Body of pancreas (tissue), 4 donors: ENCODE results near the gene CHD6. TPM values are rescaled to one million over a fixed set of nuclear protein-coding genes. Genes with fewer than 3 reads are reported as not detected.

ENCODE experiments used
- ATAC-seq: fragments of 150-250 bp; one replicate; pipeline ENCODE4 v1.9.1; 2016
- DNase-seq, 4 donors: peaks; one replicate each; pipeline ENCODE4 v3.0.0-alpha.2; 2019
- H3K27ac ChIP-seq, 4 donors: fragments of 200-600 bp; sonication (generic); 1 replicate in 3 of 4; 2 replicates in 1 of 4; pipeline versions ENCODE4 v1.5.1 to v1.6.1; 2016 to 2019; ENCODE audit warnings: mild to moderate bottlenecking in 1 of 4, mixed read lengths in 1 of 4, moderate library complexity in 1 of 4
- H3K27me3 ChIP-seq, 2 donors: fragments of 200-600 bp; sonication (generic); one replicate each; pipeline ENCODE4 v1.6.0; 2016; ENCODE audit warnings: mild to moderate bottlenecking in 1 of 2
- H3K36me3 ChIP-seq, 2 donors: fragments of 200-600 bp; sonication (generic); replicated peaks in 1 of 2; 2 replicates each; pipeline ENCODE4 v1.5.1; 2016; ENCODE audit warnings: low read depth in 2 of 2; ENCODE audit not compliant: insufficient read depth in 1 of 2
- H3K4me1 ChIP-seq: fragments of 200-600 bp; sonication (generic); one replicate; pipeline ENCODE4 v1.6.0; 2016
- H3K4me3 ChIP-seq, 2 donors: fragments of 200-600 bp; sonication (generic); 1 replicate in 1 of 2; 2 replicates in 1 of 2; pipeline ENCODE4 v1.5.1; 2016 to 2019
- H3K9me3 ChIP-seq, 3 donors: fragments of 200-600 bp; sonication (generic); 1 replicate in 2 of 3; 2 replicates in 1 of 3; pipeline ENCODE4 v1.5.1; 2016
- POLR2A ChIP-seq, 3 donors: fragments of 450-650 bp; IDR thresholded peaks; one replicate each; pipeline ENCODE4 v1.6.1; 2016; ENCODE audit warnings: antibody characterized with exemption in 3 of 3, mild to moderate bottlenecking in 2 of 3
- WGBS, 2 donors: methylation state at CpG; one replicate each; pipeline ENCODE4 v1.1.5; 2017; 5-methylcytosine and 5-hydroxymethylcytosine counted together
- intact Hi-C: fragments of 100-400 bp; cut with DNase I; formaldehyde crosslinking; loops from one replicate; pipeline ENCODE4 v1.15.1; 2023
- total RNA-seq, 2 donors: library from RNA; depleted of rRNA; stranded (reverse); fragments of >200 nt; gene quantifications; one replicate each; pipeline ENCODE4 v1.1.0, GENCODE V29; 2016
- TF ChIP-seq, protein P1 (sequence below), 7 experiments: fragments of 450-650 bp in 4 of 7; fragments of 200-600 bp in 3 of 7; sonication (generic) in 3 of 7; IDR thresholded peaks; one replicate each; pipeline ENCODE4 v1.5.1; 2016 to 2019; ENCODE audit warnings: antibody characterized with exemption in 7 of 7

The CHD6 gene
- total RNA-seq, 2 donors from 2014 or later, result 21.8 to 43.5 TPM

DNA sequence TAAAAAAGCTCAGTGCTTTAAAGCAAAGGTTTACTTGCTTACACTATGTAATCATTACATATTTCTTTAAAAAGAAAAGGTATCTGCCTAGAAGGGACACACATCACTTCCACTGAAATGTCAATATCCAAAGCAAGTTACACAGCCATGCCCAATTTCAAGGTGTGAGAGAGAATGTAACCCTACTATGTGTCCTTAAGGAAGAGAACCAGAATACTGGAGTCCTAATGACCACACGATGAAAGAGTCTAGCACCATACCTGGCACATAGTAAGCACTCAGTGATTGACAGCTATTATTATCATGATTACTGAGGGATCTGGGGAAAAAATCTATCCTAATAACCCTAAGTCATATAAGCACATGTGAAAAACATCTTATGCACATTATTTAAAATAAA is 10.4 kb downstream of the CHD6 start:
- ATAC-seq, result no peak
- Histone ChIP-seq H3K4me3 (no peak overlapping the region), H3K9me3 (no peaks in the 10 kb centered on the region), H3K27me3 (no peaks in the 10 kb centered on the region), H3K27ac (no peak overlapping the region), H3K36me3 (no peaks in the 10 kb centered on the region), H3K4me1 (peaks cover 14% of the 10 kb centered on the region)
- DNase-seq, result no peak
- 52 to 60% methylated on average over 1 of the region's 1 CpG for WGBS, 2 donors
- intact Hi-C loops, result no loop called here
- TF ChIP-seq, protein P1, sequence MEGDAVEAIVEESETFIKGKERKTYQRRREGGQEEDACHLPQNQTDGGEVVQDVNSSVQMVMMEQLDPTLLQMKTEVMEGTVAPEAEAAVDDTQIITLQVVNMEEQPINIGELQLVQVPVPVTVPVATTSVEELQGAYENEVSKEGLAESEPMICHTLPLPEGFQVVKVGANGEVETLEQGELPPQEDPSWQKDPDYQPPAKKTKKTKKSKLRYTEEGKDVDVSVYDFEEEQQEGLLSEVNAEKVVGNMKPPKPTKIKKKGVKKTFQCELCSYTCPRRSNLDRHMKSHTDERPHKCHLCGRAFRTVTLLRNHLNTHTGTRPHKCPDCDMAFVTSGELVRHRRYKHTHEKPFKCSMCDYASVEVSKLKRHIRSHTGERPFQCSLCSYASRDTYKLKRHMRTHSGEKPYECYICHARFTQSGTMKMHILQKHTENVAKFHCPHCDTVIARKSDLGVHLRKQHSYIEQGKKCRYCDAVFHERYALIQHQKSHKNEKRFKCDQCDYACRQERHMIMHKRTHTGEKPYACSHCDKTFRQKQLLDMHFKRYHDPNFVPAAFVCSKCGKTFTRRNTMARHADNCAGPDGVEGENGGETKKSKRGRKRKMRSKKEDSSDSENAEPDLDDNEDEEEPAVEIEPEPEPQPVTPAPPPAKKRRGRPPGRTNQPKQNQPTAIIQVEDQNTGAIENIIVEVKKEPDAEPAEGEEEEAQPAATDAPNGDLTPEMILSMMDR (IDR thresholded peaks at IDR 0.05), result no peak
- no peak for TF ChIP-seq POLR2A (IDR thresholded peaks at IDR 0.05)

GRCh38 chr20:41604002-41604401 is 14.2 kb downstream of the CHD6 start:
- Histone ChIP-seq H3K4me3 (no peak overlapping the region), H3K9me3 (peaks cover 0 to 12% (median 0%) of the 10 kb centered on the region in 3 donors), H3K27ac (no peak overlapping the region), H3K27me3 (no peaks in the 10 kb centered on the region), H3K4me1 (peaks cover 13% of the 10 kb centered on the region), H3K36me3 (no peaks in the 10 kb centered on the region)
- TF ChIP-seq, protein P1 (IDR thresholded peaks at IDR 0.05), result peak in 1 of 7 experiments; percentile 5
- TF ChIP-seq POLR2A (IDR thresholded peaks at IDR 0.05), result no peak
- WGBS, 2 donors, result 36 to 44% methylated on average over 1 of the region's 1 CpG
- ATAC-seq (no peak), DNase-seq (no peak)
- intact Hi-C loops, result no loop called here

- no peak overlapping the region for H3K27ac ChIP-seq
- H3K9me3 ChIP-seq, result peaks cover 0 to 19% (median 0%) of the 10 kb centered on the region in 3 donors
- no peak for TF ChIP-seq POLR2A (IDR thresholded peaks at IDR 0.05)
- TF ChIP-seq, protein P1 (IDR thresholded peaks at IDR 0.05), result no peak
- DNase-seq (no peak), ATAC-seq (no peak)
- intact Hi-C loops, result no loop called here
- no peak overlapping the region for H3K4me3 ChIP-seq
- H3K27me3 ChIP-seq, result no peaks in the 10 kb centered on the region
- 82 to 83% methylated on average over 4 of the region's 4 CpGs for WGBS, 2 donors
- no peaks in the 10 kb centered on the region for H3K4me1 ChIP-seq
- H3K36me3 ChIP-seq, result no peaks in the 10 kb centered on the region
Observed at GRCh38 chr20:41601742-41602141, 16.4 kb downstream of the CHD6 start.

- DNase-seq (no peak), ATAC-seq (no peak)
- 96 to 99% methylated on average over 3 of the region's 3 CpGs for WGBS, 2 donors
- intact Hi-C loops, result no loop called here
- H3K4me1 ChIP-seq, result no peaks in the 10 kb centered on the region
- H3K9me3 ChIP-seq, result peaks cover 0 to 19% (median 0%) of the 10 kb centered on the region in 3 donors
- H3K27me3 ChIP-seq, result no peaks in the 10 kb centered on the region
- no peaks in the 10 kb centered on the region for H3K36me3 ChIP-seq
- TF ChIP-seq, protein P1 (IDR thresholded peaks at IDR 0.05), result no peak
- no peak for TF ChIP-seq POLR2A (IDR thresholded peaks at IDR 0.05)
- H3K27ac ChIP-seq, result no peak overlapping the region
- H3K4me3 ChIP-seq, result no peak overlapping the region
Observed at GRCh38 chr20:41600926-41601631, 17.1 kb downstream of the CHD6 start.

GRCh38 chr20:41599699-41600104 is 18.5 kb downstream of the CHD6 start:
- Histone ChIP-seq H3K4me3 (no peak overlapping the region), H3K27ac (no peak overlapping the region), H3K9me3 (peaks cover 0 to 26% (median 0%) of the 10 kb centered on the region in 3 donors), H3K27me3 (no peaks in the 10 kb centered on the region), H3K4me1 (no peaks in the 10 kb centered on the region), H3K36me3 (no peaks in the 10 kb centered on the region)
- WGBS, 2 donors, result 40 to 44% methylated on average over 3 of the region's 3 CpGs
- no peak for TF ChIP-seq POLR2A (IDR thresholded peaks at IDR 0.05)
- TF ChIP-seq, protein P1 (IDR thresholded peaks at IDR 0.05), result no peak
- ATAC-seq (no peak), DNase-seq (no peak)
- intact Hi-C loops, result no loop called here
